Tibial nerve (tissue), 4 donors: ENCODE data around the gene FHOD1. TPM values are rescaled to one million over a fixed set of nuclear protein-coding genes. Genes with fewer than 3 reads are reported as not detected.

Experiments
- DNase-seq, 2 donors: peaks; one replicate each; pipeline ENCODE4 v3.0.0-alpha.2; 2019; ENCODE audit warnings: low spot score in 2 of 2
- H3K27ac ChIP-seq, 4 donors: fragments of 200-600 bp; sonication (generic) in 3 of 4; one replicate each; pipeline ENCODE4 v1.5.1; 2017 to 2019; ENCODE audit warnings: mild to moderate bottlenecking in 1 of 4
- H3K27me3 ChIP-seq, 2 donors: fragments of 200-600 bp; sonication (generic) in 1 of 2; one replicate each; pipeline versions ENCODE4 v1.5.1 to v1.6.0; 2017 to 2019
- H3K36me3 ChIP-seq, 3 donors: fragments of 200-600 bp; sonication (generic); one replicate each; pipeline ENCODE4 v1.5.1; 2018 to 2019
- H3K4me1 ChIP-seq, 4 donors: fragments of 200-600 bp; sonication (generic) in 3 of 4; one replicate each; pipeline ENCODE4 v1.5.1; 2017 to 2019
- H3K4me3 ChIP-seq, 4 donors: fragments of 200-600 bp; sonication (generic) in 3 of 4; one replicate each; pipeline ENCODE4 v1.5.1; 2017 to 2019; ENCODE audit warnings: mild to moderate bottlenecking in 1 of 4, moderate library complexity in 1 of 4
- H3K9me3 ChIP-seq, 4 donors: fragments of 200-600 bp; sonication (generic) in 3 of 4; one replicate each; pipeline ENCODE4 v1.5.1; 2017 to 2019
- EP300 ChIP-seq, 2 donors: sonication (generic); formaldehyde crosslinking; IDR thresholded peaks; one replicate each; pipeline ENCODE4 v1.6.1; 2017; ENCODE audit warnings: antibody characterized with exemption in 2 of 2, mild to moderate bottlenecking in 1 of 2
- POLR2A ChIP-seq, 2 donors: fragments of 450-650 bp; IDR thresholded peaks; one replicate each; pipeline ENCODE4 v1.6.1; 2017; ENCODE audit warnings: antibody characterized with exemption in 2 of 2, mild to moderate bottlenecking in 2 of 2, moderate library complexity in 2 of 2
- WGBS, 2 donors: methylation state at CpG; one replicate each; pipeline ENCODE4 v1.1.5; 2018; 5-methylcytosine and 5-hydroxymethylcytosine counted together
- total RNA-seq, 4 donors: library from RNA; depleted of rRNA; stranded (reverse); fragments of >200 nt; gene quantifications; one replicate each; pipeline ENCODE4 v1.1.0, GENCODE V29; 2016
- TF ChIP-seq, protein P1 (sequence below), 5 experiments: fragments of 200-600 bp in 3 of 5; fragments of 450-650 bp in 2 of 5; sonication (generic) in 3 of 5; IDR thresholded peaks; one replicate each; pipeline ENCODE4 v1.5.1; 2016 to 2019; ENCODE audit warnings: antibody characterized with exemption in 5 of 5, mild to moderate bottlenecking in 3 of 5, moderate library complexity in 2 of 5

Gene FHOD1
- total RNA-seq, 4 donors from 2014 or later: 17.3 to 45.3 (median 25.5) TPM

DNA sequence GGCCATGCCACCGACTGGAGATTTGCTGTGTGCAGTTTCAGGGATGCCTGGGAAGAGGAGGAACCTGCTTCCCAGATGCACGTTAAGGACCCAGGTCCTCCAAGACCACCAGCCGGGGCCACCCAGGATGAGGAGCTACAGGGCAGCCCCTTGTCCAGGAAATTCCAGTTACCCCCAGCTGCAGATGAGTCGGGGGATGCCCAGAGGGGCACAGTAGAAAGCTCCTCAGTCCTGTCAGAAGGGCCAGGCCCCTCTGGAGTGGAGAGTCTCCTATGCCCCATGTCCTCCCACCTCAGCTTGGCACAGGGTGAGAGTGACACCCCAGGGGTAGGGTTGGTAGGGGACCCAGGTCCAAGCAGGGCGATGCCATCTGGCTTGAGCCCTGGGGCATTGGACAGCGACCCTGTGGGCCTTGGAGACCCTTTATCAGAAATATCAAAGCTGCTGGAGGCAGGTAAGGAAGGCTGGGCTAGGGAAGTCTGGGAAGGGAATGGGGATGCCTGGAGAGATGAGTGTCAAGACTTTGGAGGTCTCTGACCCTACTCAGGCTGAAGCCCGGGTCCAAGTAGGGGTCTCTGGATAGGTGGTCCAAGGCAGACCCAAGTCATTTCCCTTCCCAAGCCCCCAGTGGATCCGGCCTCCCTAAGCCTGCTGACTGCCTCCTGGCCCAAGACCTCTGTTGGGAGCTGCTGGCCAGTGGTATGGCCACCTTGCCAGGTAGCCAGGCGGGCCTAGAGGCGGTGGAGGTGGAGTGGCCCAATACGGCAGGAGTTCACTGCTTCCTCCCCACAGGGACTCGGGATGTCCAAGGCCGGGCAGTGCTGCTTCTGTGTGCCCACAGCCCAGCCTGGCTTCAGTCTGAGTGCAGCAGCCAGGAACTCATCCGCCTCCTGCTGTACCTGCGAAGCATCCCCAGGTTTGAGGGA lies 33.1 kb upstream of the FHOD1 start:
- peak overlapping the region in 2 of 4 donors; percentile 82 to 88 for H3K27ac ChIP-seq
- TF ChIP-seq POLR2A (IDR thresholded peaks at IDR 0.05) (no peak), EP300 (IDR thresholded peaks at IDR 0.05) (no peak)
- no peaks in the 10 kb centered on the region for H3K27me3 ChIP-seq
- peaks cover 0 to 43% (median 0%) of the 10 kb centered on the region in 3 donors for H3K36me3 ChIP-seq
- peaks cover 0 to 33% (median 20%) of the 10 kb centered on the region in 4 donors for H3K4me1 ChIP-seq
- 92 to 95% methylated on average over 12 to 15 of the region's 15 CpGs for WGBS, 2 donors
- peak overlapping the region in 2 of 4 donors; percentile 38 to 77 for H3K4me3 ChIP-seq
- H3K9me3 ChIP-seq: no peaks in the 10 kb centered on the region
- DNase-seq: no peak

- peak; percentile 37 to 57 for DNase-seq
- whole genome bisulfite sequencing, 2 donors: 33 to 42% methylated on average over 54 to 66 of the region's 83 CpGs
- Histone ChIP-seq H3K4me3 (peak within 1 kb of the TSS; percentile 51 to 77 (median 66)), H3K36me3 (peaks cover 0 to 34% (median 0%) of the 10 kb centered on the region in 3 donors), H3K27ac (peak within 1 kb of the TSS; percentile 74 to 93 (median 83)), H3K27me3 (no peaks in the 10 kb centered on the region), H3K4me1 (peaks cover 0 to 33% (median 20%) of the 10 kb centered on the region in 4 donors), H3K9me3 (no peaks in the 10 kb centered on the region)
- TF ChIP-seq, protein P1, sequence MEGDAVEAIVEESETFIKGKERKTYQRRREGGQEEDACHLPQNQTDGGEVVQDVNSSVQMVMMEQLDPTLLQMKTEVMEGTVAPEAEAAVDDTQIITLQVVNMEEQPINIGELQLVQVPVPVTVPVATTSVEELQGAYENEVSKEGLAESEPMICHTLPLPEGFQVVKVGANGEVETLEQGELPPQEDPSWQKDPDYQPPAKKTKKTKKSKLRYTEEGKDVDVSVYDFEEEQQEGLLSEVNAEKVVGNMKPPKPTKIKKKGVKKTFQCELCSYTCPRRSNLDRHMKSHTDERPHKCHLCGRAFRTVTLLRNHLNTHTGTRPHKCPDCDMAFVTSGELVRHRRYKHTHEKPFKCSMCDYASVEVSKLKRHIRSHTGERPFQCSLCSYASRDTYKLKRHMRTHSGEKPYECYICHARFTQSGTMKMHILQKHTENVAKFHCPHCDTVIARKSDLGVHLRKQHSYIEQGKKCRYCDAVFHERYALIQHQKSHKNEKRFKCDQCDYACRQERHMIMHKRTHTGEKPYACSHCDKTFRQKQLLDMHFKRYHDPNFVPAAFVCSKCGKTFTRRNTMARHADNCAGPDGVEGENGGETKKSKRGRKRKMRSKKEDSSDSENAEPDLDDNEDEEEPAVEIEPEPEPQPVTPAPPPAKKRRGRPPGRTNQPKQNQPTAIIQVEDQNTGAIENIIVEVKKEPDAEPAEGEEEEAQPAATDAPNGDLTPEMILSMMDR (IDR thresholded peaks at IDR 0.05): peak; percentile 86 to 95 (median 90)
- TF ChIP-seq EP300 (IDR thresholded peaks at IDR 0.05): no peak
Observed at GRCh38 chr16:67279296-67280089, 32.2 kb upstream of the FHOD1 start, which contains the start of gene PLEKHG4. TSS of gene PLEKHG4 (plus strand) at chr16:67279532. CDS start at chr16:67280045, 513 bp downstream.

DNA sequence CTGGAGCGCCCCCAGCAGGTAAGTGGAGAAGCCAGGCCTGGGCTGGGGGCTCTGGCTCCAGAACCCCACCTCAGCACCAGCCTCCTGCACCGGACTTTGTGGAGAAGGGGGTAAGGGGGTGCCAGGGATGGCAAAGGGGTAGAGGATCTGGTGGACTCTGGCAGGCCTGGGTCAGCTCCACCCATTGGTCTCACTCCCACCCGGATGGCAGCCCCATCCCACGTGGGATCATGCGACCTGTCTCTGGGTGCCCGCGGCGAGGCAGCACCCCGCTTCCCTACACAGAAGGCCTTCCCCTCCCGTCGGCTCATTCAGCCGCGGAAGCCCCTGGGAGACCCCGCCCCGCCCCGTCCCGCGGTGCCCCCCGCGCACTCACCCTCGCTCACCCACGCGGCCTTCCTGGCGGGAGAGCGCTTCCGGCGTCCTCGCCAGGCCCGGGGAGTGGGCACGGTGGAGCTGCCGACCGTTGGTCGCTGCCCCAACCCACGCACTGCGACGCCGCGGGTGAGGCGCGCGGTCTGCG lies 31.6 kb upstream of the FHOD1 start:
- DNase-seq: no peak
- peak overlapping the region; percentile 51 to 77 (median 66) for H3K4me3 ChIP-seq
- TF ChIP-seq POLR2A (IDR thresholded peaks at IDR 0.05): no peak
- WGBS, 2 donors: 3 to 6% methylated on average over 6 to 27 of the region's 42 CpGs
- peaks cover 0 to 28% (median 0%) of the 10 kb centered on the region in 3 donors for H3K36me3 ChIP-seq
- H3K9me3 ChIP-seq: no peaks in the 10 kb centered on the region
- peaks cover 0 to 33% (median 20%) of the 10 kb centered on the region in 4 donors for H3K4me1 ChIP-seq
- no peaks in the 10 kb centered on the region for H3K27me3 ChIP-seq
- H3K27ac ChIP-seq: peak overlapping the region; percentile 74 to 93 (median 83)

DNA sequence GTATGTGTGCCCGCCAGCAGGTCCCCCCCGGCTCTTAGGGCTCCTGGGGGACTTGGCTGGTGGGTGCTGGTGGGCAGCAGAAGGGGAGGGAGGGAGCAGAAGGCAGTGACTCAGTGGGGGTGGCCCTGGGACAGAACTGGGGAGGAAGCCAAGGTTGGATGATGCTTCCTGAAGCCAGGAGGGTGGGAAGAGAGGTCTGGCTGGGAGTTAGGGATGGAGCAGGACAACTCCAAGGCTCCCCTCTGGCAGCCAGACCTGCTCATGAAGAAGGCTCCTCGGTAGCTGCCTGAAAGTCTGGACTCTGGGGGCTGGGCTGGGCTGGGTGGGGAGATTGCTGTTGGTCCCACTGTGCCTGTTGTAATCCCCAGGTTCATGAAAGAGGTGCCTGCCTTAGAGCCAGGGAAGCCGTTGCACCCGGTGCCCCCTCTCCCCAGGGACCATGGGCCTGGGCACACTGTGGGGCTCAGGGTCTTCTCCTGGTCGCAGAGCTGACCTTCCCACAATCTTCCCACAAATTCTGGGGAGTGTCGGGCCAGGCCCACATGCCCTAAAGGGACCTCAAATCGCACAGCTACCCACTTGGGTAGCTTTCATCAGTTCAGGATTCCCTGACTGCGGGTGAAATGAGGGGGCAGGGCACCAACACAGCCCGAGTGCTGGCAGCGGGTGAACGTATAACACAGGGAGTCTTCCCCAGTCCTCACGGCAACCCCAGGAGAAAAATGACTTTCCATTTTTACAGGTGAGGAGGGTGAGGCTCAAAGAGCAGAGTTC lies 30.9 kb upstream of the FHOD1 start:
- 34 to 42% methylated on average over 12 to 13 of the region's 13 CpGs for WGBS, 2 donors
- Histone ChIP-seq H3K27me3 (no peaks in the 10 kb centered on the region), H3K27ac (peak overlapping the region; percentile 74 to 93 (median 83)), H3K9me3 (no peaks in the 10 kb centered on the region), H3K4me1 (peaks cover 0 to 33% (median 20%) of the 10 kb centered on the region in 4 donors), H3K4me3 (peak overlapping the region; percentile 51 to 77 (median 66)), H3K36me3 (peaks cover 0 to 26% (median 0%) of the 10 kb centered on the region in 3 donors)
- TF ChIP-seq POLR2A (IDR thresholded peaks at IDR 0.05) (no peak), EP300 (IDR thresholded peaks at IDR 0.05) (no peak)
- TF ChIP-seq, protein P1 (IDR thresholded peaks at IDR 0.05): no peak
- no peak for DNase-seq

DNA sequence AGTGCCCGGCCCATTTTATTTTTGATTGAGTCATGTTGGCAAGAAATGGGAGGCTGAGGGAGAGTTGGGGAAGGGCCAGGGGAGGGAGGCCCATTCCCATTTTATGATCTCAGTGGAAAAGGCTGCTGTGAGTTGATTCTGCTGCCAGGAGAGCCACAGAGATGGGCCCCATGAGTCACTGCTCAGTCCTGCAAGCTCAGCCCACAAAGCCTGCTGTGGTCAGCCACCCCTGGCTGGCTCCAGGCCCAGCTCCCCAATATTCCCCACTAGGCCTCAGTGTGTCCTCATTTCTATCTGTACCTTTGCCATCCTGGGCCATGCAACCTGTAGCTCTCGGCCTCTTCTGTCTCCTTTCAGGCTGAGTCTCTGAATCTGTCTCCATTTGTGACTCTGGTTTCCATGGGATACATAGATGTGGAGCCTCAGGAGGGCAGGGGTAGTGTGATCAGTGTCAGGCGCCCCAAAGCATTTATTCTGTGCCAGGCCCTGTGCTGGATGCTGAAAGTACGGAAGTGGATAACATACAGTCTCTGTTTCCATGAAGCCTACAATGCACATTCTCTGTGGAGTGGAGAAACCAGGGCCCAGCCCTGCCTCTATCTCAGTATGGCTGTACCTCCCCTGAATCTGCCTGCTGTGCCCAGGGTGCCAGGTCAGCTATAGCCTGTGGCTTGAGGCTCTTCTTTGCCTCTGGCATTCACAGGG lies 30.2 kb upstream of the FHOD1 start:
- H3K4me1 ChIP-seq: peaks cover 0 to 33% (median 20%) of the 10 kb centered on the region in 4 donors

More for the DNA sequence above, 30.2 kb upstream of the FHOD1 start:
- peak in 1 of 2 donors; percentile 28 for DNase-seq
- Histone ChIP-seq H3K27me3 (no peaks in the 10 kb centered on the region), H3K27ac (peak overlapping the region in 3 of 4 donors; percentile 78 to 93 (median 88)), H3K4me3 (no peak overlapping the region), H3K36me3 (peaks cover 0 to 23% (median 0%) of the 10 kb centered on the region in 3 donors), H3K9me3 (no peaks in the 10 kb centered on the region)
- 64 to 74% methylated on average over 4 of the region's 4 CpGs for WGBS, 2 donors
- TF ChIP-seq POLR2A (IDR thresholded peaks at IDR 0.05) (no peak), EP300 (IDR thresholded peaks at IDR 0.05) (no peak)
- TF ChIP-seq, protein P1 (IDR thresholded peaks at IDR 0.05): no peak
